Measurements from ENCODE around the gene RING1.

DNA sequence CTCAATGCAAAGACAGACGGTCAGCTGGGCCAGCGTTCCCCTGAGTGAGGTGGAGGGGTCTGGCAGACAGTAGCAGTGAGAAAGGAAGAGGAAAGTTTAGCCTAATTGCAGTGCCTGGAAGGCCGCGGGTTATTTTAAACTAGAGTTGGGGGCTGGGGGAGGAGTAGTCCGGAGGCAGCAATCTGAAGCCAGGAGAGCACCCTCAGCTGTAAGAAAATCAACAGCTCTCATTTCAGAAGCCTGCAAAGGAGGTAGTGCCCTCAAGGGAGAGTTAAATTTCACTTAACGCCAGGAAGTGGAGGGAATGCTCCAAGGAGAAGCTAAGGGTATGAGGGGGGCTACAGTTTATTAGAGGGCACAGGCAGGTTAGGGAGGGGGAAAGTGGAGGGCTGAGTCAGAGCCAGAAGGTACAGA lies 26.9 kb downstream of the RING1 start:
- TF ChIP-seq, protein P1, sequence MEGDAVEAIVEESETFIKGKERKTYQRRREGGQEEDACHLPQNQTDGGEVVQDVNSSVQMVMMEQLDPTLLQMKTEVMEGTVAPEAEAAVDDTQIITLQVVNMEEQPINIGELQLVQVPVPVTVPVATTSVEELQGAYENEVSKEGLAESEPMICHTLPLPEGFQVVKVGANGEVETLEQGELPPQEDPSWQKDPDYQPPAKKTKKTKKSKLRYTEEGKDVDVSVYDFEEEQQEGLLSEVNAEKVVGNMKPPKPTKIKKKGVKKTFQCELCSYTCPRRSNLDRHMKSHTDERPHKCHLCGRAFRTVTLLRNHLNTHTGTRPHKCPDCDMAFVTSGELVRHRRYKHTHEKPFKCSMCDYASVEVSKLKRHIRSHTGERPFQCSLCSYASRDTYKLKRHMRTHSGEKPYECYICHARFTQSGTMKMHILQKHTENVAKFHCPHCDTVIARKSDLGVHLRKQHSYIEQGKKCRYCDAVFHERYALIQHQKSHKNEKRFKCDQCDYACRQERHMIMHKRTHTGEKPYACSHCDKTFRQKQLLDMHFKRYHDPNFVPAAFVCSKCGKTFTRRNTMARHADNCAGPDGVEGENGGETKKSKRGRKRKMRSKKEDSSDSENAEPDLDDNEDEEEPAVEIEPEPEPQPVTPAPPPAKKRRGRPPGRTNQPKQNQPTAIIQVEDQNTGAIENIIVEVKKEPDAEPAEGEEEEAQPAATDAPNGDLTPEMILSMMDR (IDR thresholded peaks at IDR 0.05; ENCODE audit: insufficient read depth, low read depth, low read length), result no peak
- TF ChIP-seq EZH2 (IDR thresholded peaks at IDR 0.05; ENCODE audit: insufficient read depth, low read length), result no peak

Measured in astrocyte (in vitro differentiated cells and primary cell).